ENCODE results near the gene DMTF1. TPM values are rescaled to one million over a fixed set of nuclear protein-coding genes. Genes with fewer than 3 reads are reported as not detected.

DMTF1 gene
- total and polyA plus RNA-seq, 8 donors, result 66.7 to 321 (median 261) TPM

DNA sequence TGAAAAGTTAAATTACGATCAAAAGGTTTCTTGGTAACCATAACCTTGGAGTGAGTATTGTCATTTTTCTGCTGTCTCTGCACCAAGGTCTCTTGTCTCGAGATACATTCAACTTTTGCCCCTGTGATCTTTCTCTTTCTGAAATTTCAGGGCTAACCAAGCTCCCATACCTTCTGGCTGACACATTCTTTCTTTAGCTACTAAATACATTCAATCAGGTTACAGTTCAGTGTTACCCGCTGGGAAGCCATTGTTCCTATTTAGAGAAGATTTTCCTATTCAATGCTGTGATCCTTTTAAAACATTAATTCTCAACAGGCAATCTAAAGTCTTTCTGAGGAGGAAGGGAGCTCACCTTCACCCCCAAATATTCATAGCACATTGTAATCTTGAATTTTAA is 22.9 kb upstream of the DMTF1 start:
- Histone ChIP-seq H3K27ac (no peak overlapping the region), H3K36me3 (no peaks in the 10 kb centered on the region), H3K9me3 (no peaks in the 10 kb centered on the region), H3K4me3 (no peak overlapping the region), H3K4me1 (no peaks in the 10 kb centered on the region), H3K27me3 (no peaks in the 10 kb centered on the region)
- ATAC-seq (no peak), DNase-seq (no peak)
- TF ChIP-seq, protein P1, sequence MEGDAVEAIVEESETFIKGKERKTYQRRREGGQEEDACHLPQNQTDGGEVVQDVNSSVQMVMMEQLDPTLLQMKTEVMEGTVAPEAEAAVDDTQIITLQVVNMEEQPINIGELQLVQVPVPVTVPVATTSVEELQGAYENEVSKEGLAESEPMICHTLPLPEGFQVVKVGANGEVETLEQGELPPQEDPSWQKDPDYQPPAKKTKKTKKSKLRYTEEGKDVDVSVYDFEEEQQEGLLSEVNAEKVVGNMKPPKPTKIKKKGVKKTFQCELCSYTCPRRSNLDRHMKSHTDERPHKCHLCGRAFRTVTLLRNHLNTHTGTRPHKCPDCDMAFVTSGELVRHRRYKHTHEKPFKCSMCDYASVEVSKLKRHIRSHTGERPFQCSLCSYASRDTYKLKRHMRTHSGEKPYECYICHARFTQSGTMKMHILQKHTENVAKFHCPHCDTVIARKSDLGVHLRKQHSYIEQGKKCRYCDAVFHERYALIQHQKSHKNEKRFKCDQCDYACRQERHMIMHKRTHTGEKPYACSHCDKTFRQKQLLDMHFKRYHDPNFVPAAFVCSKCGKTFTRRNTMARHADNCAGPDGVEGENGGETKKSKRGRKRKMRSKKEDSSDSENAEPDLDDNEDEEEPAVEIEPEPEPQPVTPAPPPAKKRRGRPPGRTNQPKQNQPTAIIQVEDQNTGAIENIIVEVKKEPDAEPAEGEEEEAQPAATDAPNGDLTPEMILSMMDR (IDR thresholded peaks at IDR 0.05), result no peak
- intact Hi-C loops (cut with DNase I), result no loop called here

DNA sequence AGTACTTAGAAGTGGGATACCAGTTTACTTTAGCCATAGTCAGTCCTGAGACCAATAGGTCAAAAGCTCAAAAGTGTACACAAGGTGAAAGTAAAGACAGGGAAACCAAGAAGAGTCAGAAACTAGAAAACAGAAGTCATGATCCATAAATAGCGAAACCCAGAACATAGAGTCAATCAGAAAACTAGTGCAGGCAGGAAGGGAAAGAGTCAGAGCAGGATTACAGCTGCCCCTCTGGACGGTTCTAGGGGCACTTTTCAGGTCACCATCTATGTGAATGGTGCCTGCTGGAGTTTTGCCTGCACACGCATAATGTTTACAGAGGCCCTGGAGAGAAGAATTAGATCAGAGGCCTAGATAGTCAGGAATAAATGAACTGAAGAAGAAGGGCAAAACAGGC is 22.4 kb upstream of the DMTF1 start:
- no peak overlapping the region for H3K4me3 ChIP-seq
- H3K9me3 ChIP-seq, result no peaks in the 10 kb centered on the region
- H3K27me3 ChIP-seq, result no peaks in the 10 kb centered on the region
- DNase-seq (no peak), ATAC-seq (no peak)
- no peak overlapping the region for H3K27ac ChIP-seq
- intact Hi-C loops (cut with DNase I), result no loop called here
- TF ChIP-seq, protein P1 (IDR thresholded peaks at IDR 0.05), result no peak
- H3K4me1 ChIP-seq, result no peaks in the 10 kb centered on the region
- no peaks in the 10 kb centered on the region for H3K36me3 ChIP-seq

DNA sequence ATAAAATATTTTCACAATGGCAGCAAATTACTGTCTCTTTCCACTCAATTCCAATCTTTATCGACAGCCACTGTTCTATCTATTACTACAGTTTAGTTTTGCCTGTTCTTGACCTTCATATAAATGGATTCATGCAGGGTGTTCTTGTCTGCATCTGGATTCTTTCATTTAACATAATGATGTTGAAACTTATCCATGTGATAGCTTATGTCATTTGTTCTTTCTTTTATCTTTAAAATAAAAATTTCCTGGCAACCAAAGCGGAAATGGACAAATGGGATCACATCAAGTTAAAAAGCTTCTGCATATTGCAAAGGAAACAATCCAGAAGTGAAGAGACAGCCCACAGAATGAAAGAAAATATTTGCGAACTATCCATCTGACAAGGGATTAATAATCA is 20.5 kb upstream of the DMTF1 start:
- no peak for ATAC-seq
- Histone ChIP-seq H3K27me3 (no peaks in the 10 kb centered on the region), H3K9me3 (no peaks in the 10 kb centered on the region), H3K36me3 (no peaks in the 10 kb centered on the region), H3K4me1 (no peaks in the 10 kb centered on the region), H3K27ac (no peak overlapping the region), H3K4me3 (no peak overlapping the region)
- no peak for DNase-seq
- intact Hi-C loops (cut with DNase I), result no loop called here
- TF ChIP-seq, protein P1 (IDR thresholded peaks at IDR 0.05), result no peak

DNA sequence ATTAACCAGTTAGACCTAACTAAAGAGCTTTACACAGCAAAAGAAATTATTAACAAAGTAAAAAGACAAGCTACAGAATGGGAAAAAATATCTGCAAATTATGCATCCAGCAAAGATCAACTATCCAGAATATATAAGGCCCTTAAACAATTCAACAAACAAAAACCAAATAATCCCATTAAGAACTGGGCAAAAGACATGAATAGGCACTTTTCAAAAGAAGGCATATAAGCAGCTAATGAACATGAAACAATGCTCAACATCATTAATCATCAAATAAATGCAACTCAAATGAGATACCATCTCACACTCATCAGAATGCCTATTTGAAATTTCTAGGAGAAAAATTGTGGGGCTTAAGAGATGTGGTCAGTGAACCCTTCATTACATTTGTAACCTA is 15.0 kb upstream of the DMTF1 start:
- Histone ChIP-seq H3K4me1 (no peaks in the 10 kb centered on the region), H3K27ac (no peak overlapping the region), H3K4me3 (no peak overlapping the region), H3K36me3 (no peaks in the 10 kb centered on the region), H3K9me3 (no peaks in the 10 kb centered on the region), H3K27me3 (no peaks in the 10 kb centered on the region)
- ATAC-seq (no peak), DNase-seq (no peak)
- TF ChIP-seq, protein P1 (IDR thresholded peaks at IDR 0.05), result no peak
- intact Hi-C loops (cut with DNase I), result no loop called here

DNA sequence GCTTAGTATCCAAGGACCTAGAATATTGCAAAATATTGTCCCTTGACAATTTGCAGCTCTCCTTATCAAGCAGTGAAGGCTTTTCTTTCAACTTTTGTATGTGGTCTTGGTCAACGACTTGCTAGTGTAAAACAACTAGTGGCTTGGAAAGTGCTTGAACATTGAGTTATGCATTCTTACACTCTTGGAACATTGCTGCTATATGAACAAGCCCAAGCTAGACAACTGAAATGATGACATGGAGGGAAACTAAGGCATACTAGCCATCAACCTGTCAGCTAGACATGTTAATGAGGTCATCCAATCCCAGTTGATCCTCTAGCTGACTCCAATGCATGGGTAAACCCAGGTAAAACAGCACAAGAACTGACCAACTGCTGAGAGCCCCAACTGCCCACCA is 12.7 kb upstream of the DMTF1 start:
- TF ChIP-seq, protein P1 (IDR thresholded peaks at IDR 0.05), result no peak
- intact Hi-C loops (cut with DNase I), result no loop called here
- Histone ChIP-seq H3K27ac (no peak overlapping the region), H3K4me3 (no peak overlapping the region), H3K27me3 (no peaks in the 10 kb centered on the region), H3K4me1 (no peaks in the 10 kb centered on the region), H3K36me3 (no peaks in the 10 kb centered on the region), H3K9me3 (no peaks in the 10 kb centered on the region)
- ATAC-seq (no peak), DNase-seq (no peak)
